Brain microvascular endothelial cell (primary cell): ENCODE results near the gene CCDC175.

Source experiments
- DNase-seq: peaks from one replicate; pipeline ENCODE4 v3.0.0-alpha.2; 2020
- H3K27ac ChIP-seq: fragments of 250-450 bp; sonication (Bioruptor Pico); 2 replicates; pipeline ENCODE4 v1.5.1; 2020; ENCODE audit warnings: mild to moderate bottlenecking, moderate library complexity
- H3K27me3 ChIP-seq: fragments of 250-450 bp; sonication (Bioruptor Pico); replicated peaks from 2 replicates; pipeline ENCODE4 v1.5.1; 2020; ENCODE audit warnings: mild to moderate bottlenecking
- H3K36me3 ChIP-seq: fragments of 250-450 bp; sonication (Bioruptor Pico); replicated peaks from 2 replicates; pipeline ENCODE4 v1.5.1; 2020; ENCODE audit warnings: mild to moderate bottlenecking
- H3K4me3 ChIP-seq: 2 replicates; pipeline ENCODE4 v1.5.1; 2011; ENCODE audit warnings: low read depth, mild to moderate bottlenecking, control low read depth, low read length, moderate library complexity
- in situ Hi-C: cut with HindIII; loops from 2 replicates; pipeline ENCODE4 v1.10.0; 2017; ENCODE audit warnings: low sequenced_read_pairs, low pct_ligation_motif_present
- TF ChIP-seq, protein P1 (sequence below): IDR thresholded peaks from 2 replicates; pipeline ENCODE4 v1.5.1; 2011; ENCODE audit warnings: low read depth, mild to moderate bottlenecking, moderate library complexity, low read length, control low read depth, inconsistent platforms; ENCODE audit errors: missing control alignments

The CCDC175 gene

DNA sequence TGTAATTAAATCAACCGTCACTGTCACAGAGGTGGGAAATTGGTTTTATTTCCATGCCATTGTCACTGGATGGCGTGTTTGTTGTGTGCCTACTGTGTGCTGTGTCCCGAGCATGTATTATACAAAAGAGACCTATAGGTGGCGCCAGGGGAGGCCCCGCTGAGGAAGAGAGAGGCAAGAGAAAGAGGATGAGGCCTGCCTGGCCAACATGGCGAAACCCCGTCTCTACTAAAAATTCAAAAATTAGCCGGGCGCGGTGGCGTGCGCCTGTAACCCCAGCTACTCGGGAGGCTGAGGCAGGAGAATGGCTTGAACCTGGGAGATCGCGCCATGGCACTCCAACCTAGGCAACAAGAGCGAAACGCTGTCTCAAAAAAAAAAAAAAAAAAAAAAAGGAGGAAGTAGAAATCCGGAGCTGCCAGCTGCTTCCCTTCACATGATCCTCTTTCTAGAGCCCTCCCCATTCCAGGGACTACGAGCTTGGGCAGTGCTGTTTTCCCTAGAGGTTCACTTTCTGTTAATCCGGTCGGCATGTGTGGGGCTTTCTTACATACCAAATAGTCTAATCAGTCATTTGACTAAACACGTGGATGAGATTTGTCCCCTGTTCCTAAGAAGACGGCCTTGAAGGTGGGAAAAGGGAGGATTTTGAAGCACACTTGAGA, 6.4 kb upstream of the CCDC175 start:
- in situ Hi-C loops, result no loop called here
- no peak overlapping the region for H3K4me3 ChIP-seq
- no peaks in the 10 kb centered on the region for H3K27me3 ChIP-seq
- no peak for DNase-seq
- TF ChIP-seq, protein P1, sequence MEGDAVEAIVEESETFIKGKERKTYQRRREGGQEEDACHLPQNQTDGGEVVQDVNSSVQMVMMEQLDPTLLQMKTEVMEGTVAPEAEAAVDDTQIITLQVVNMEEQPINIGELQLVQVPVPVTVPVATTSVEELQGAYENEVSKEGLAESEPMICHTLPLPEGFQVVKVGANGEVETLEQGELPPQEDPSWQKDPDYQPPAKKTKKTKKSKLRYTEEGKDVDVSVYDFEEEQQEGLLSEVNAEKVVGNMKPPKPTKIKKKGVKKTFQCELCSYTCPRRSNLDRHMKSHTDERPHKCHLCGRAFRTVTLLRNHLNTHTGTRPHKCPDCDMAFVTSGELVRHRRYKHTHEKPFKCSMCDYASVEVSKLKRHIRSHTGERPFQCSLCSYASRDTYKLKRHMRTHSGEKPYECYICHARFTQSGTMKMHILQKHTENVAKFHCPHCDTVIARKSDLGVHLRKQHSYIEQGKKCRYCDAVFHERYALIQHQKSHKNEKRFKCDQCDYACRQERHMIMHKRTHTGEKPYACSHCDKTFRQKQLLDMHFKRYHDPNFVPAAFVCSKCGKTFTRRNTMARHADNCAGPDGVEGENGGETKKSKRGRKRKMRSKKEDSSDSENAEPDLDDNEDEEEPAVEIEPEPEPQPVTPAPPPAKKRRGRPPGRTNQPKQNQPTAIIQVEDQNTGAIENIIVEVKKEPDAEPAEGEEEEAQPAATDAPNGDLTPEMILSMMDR, result peak; percentile 16
- no peaks in the 10 kb centered on the region for H3K36me3 ChIP-seq
- H3K27ac ChIP-seq, result no peak overlapping the region

- no peak overlapping the region for H3K27ac ChIP-seq
- H3K27me3 ChIP-seq, result no peaks in the 10 kb centered on the region
- TF ChIP-seq, protein P1, result no peak
- no peaks in the 10 kb centered on the region for H3K36me3 ChIP-seq
- DNase-seq, result no peak
- in situ Hi-C loops, result no loop called here
- no peak overlapping the region for H3K4me3 ChIP-seq
Observed at GRCh38 chr14:59582161-59582560, 5.5 kb upstream of the CCDC175 start.

DNA sequence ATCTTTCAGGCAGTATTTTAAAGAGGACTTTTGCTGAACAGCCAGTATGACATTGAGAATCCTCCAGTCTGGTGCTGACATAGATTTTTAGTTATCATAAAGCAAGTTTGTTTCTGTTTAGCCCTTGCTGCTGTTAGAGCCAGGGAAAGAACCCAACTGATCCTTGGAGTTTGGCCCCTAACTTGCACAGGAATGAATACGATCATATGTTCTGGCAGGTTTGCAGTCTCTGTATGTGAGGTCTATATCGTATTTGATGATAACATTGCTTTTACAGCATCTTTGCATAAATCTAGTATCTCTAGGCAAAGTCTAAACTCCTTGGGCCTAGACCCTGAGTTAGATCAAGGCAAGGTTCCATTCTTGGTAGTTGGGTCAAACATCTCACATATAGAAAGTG, 4.3 kb upstream of the CCDC175 start:
- H3K36me3 ChIP-seq, result no peaks in the 10 kb centered on the region
- H3K27ac ChIP-seq, result no peak overlapping the region
- in situ Hi-C loops, result no loop called here
- no peak for DNase-seq
- H3K27me3 ChIP-seq, result no peaks in the 10 kb centered on the region
- no peak overlapping the region for H3K4me3 ChIP-seq
- TF ChIP-seq, protein P1, result no peak

DNA sequence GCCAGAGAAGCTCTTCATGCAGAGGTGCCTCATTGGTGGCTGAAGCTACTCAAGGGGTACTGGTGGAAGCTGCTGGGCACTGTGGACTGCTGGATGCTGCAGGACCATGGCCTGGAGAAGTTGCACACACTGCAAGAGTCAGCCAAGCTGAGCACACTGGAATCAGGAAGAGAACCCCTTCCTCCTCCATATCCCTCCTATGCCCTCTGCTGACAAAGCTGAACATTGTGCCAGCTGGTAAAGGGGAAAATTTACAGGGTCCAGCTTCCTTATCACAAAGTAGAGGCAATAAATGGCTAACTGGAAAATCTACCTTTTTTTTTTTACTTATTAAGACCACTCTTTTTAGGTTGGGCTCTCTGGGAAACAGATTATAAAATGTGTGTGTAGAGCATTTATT, 6.5 kb downstream of the CCDC175 start:
- Histone ChIP-seq H3K27me3 (no peaks in the 10 kb centered on the region), H3K27ac (no peak overlapping the region), H3K4me3 (no peak overlapping the region), H3K36me3 (no peaks in the 10 kb centered on the region)
- DNase-seq, result no peak
- in situ Hi-C loops, result no loop called here
- TF ChIP-seq, protein P1, result peak; percentile 29

DNA sequence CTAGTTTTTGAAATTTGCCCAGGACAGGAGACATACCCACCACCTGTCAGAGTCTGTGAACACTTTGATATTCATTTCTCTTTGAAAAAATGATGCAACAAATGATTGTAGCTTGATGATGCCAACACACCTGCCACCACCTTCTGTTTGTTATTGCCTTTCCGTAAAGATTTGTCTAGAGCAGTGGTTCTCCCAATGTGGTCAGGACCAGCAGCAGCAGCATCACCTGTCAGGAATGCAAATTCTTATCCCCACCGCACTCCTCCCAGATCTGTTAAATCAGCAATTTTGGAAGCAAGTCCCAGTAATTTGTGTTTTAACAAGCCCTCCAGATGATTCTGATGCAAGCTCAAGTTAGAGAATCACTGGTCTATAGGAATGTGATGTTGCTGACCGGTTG, 9.9 kb downstream of the CCDC175 start:
- Histone ChIP-seq H3K27ac (no peak overlapping the region), H3K27me3 (no peaks in the 10 kb centered on the region), H3K36me3 (no peaks in the 10 kb centered on the region), H3K4me3 (no peak overlapping the region)
- TF ChIP-seq, protein P1, result no peak
- DNase-seq, result no peak
- in situ Hi-C loops, result no loop called here

DNA sequence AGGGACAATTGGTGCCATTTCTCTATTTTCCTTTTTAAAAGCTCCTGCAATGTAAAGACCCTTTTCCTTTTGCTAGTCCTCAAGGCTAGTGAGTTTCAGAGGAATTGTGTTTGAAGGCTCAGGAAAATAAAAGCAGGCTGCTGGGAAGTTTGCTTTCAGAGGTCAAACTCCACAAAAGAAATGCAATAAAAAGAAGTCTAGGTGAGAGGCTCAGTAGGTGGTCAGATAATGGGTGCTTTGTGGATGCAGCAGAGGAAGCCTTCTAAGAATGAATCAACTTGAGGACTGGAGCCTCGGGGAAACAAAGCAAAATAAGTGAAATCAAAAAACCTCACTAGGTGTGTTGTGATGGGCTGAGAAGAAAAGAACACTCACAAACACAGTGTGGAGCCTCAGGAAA, 10.3 kb downstream of the CCDC175 start:
- TF ChIP-seq, protein P1, result no peak
- in situ Hi-C loops, result no loop called here
- Histone ChIP-seq H3K4me3 (no peak overlapping the region), H3K36me3 (no peaks in the 10 kb centered on the region), H3K27ac (no peak overlapping the region), H3K27me3 (no peaks in the 10 kb centered on the region)
- no peak for DNase-seq
